Measurements from ENCODE around the gene HTR4.

The HTR4 gene, protein sequence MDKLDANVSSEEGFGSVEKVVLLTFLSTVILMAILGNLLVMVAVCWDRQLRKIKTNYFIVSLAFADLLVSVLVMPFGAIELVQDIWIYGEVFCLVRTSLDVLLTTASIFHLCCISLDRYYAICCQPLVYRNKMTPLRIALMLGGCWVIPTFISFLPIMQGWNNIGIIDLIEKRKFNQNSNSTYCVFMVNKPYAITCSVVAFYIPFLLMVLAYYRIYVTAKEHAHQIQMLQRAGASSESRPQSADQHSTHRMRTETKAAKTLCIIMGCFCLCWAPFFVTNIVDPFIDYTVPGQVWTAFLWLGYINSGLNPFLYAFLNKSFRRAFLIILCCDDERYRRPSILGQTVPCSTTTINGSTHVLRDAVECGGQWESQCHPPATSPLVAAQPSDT

DNA sequence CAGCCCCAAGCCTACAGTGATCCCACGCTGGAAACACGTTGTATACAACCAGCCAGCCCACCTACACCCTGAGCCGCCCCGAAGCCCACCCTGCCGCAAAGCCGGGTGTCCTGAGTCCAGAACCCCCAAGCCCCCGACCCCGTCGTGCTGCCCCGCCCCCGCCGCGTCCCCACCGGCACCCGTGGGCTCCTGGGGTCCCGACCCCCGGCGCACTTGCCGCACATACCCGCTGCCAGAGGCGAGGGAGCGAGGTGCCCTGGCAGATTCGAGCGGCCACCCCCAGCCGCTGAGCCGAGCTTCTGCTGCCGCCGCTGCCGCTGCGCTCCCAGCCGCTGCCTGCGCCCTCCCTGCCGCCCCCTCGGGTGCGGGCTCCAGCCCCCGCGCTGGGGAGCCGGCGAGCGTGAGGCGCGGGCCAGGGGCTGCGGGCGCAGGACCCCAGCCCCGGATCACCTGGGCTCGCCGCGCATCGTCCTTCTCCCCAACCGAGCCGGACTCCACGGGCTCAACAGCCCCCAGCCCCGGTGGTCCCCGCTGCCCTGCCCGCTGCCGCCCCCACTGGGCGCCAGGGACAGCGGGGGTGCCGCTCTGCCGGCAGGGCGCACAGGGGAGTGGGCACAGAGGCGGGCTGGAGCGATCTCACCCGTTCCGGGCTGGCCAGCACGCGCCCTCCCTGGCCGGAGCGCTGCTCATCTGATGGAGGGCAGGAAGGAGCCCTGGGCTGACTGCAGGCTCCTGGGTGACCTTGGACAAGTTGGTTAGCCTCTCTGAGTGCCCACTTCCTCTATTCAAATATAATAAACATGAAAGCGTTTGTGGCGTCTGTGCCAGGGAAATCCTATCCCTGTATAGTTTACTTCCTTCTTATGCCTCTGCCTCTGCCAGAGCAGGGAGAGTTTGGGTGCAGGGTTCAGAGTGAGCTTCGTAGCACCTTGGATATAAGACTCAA, at the start of gene HTR4:
HTR4 (minus strand) TSS at position 692 of the 946 bp plus-strand sequence. CDS start 17,513 bp downstream, outside the sequence.
- TF ChIP-seq, protein P1, sequence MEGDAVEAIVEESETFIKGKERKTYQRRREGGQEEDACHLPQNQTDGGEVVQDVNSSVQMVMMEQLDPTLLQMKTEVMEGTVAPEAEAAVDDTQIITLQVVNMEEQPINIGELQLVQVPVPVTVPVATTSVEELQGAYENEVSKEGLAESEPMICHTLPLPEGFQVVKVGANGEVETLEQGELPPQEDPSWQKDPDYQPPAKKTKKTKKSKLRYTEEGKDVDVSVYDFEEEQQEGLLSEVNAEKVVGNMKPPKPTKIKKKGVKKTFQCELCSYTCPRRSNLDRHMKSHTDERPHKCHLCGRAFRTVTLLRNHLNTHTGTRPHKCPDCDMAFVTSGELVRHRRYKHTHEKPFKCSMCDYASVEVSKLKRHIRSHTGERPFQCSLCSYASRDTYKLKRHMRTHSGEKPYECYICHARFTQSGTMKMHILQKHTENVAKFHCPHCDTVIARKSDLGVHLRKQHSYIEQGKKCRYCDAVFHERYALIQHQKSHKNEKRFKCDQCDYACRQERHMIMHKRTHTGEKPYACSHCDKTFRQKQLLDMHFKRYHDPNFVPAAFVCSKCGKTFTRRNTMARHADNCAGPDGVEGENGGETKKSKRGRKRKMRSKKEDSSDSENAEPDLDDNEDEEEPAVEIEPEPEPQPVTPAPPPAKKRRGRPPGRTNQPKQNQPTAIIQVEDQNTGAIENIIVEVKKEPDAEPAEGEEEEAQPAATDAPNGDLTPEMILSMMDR (conservative IDR thresholded peaks at IDR 0.05; ENCODE audit: low read length), result no peak
- no peak within 1 kb of the TSS for H3K4me3 ChIP-seq (ENCODE audit: low read length)

DNA sequence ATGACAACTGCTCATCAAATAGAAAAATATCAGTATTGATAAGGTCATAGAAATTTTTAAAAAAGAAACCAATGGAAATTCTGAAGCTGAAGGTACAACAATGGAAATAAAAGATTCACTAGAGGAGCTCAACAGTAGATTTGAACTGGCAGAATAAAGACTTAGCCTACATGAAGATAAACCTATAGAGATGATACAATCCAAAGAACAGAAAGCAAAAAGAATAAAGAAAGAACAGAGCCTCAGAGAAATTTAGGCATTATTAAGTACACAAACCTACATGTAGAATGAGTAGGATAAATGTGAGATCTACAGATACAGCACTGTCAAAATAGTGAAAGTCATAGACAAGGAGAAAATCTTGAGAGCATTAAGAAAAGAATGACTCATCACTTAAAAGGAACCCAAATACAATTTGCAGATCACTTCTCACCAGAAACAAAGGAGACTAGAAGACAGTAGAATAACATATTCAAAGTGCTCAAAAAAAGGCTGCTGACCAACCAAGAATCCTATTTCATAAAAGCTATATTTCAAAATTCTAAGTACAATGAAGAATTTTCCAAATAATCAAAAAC, 47.8 kb upstream of the HTR4 start:
- no peak overlapping the region for H3K4me3 ChIP-seq (ENCODE audit: low read length)
- TF ChIP-seq, protein P1 (conservative IDR thresholded peaks at IDR 0.05; ENCODE audit: low read length), result no peak
- no peak for DNase-seq (ENCODE audit: low read depth)

More for the DNA sequence above, at the start of gene HTR4:
- no peak for DNase-seq (ENCODE audit: low read depth)

DNA sequence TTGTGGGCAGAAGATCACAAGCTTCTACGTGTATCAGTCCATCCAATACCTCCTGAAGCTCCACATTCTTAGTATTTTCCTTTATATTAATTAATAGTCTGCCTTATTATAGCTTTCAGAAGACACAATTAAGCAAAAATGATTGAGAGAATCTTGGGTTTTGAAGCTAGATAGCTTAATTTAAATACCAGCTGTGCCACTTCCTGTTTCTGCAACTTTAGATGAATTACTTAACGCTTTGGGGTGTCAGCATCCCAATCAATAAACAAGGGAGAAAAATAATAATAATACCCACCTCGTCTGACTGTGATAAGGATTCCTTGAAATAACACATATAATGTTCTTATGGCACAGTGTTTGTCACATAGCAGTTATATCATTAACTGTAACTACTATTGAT, 44.7 kb upstream of the HTR4 start:
- TF ChIP-seq, protein P1 (conservative IDR thresholded peaks at IDR 0.05; ENCODE audit: low read length), result no peak
- DNase-seq (ENCODE audit: low read depth), result no peak
- no peak overlapping the region for H3K4me3 ChIP-seq (ENCODE audit: low read length)

DNA sequence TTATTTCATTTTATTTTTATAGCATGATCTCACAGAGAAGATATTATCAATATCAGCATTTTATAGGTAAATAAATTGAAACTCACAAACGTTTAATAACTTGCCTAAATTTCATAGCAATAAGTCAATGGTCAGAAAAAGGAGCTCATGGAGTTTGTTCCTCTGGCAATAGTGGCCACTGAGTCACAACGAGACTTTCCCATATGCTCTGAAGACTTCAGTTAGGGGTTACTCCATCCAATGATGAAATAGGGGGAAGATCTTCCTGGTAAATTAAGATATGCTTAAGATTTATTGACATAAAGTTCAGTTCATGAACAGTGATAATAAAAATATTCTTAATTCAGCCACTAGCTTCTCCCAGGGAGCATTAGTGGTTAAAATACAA, 43.5 kb upstream of the HTR4 start:
- no peak overlapping the region for H3K4me3 ChIP-seq (ENCODE audit: low read length)
- TF ChIP-seq, protein P1 (conservative IDR thresholded peaks at IDR 0.05; ENCODE audit: low read length), result no peak
- no peak for DNase-seq (ENCODE audit: low read depth)

DNA sequence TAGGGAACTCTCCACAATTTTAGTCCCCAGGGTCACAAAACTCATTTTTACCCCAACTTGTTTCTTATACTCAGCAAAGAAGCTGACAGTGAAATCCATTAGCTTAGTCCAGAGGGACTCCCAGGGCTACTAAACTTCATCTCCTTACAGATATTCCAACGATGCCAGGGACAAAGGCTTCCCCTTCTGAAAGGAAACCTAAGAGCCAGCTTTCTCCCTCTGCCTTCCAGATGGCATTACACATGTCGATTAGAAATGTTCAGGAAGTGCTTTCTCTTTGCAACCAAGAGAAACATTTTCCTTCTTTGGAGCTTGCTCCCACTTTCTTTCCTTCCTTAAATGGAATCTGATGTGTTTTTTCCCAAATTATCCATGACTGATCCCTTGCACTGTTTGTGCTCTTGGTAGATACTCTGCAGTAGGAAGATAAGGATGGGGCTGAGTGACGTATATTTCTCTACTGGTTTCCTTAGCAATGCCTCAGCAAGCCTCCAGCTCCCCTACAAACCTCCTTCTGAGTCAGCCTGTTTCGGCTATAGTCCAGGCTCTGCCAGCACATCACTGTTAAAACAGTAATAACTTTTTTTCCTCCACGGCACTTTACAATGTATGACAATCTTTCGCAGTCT, 43.0 kb upstream of the HTR4 start:
- peak; percentile 42 for DNase-seq (ENCODE audit: low read depth)
- TF ChIP-seq, protein P1 (conservative IDR thresholded peaks at IDR 0.05; ENCODE audit: low read length), result no peak
- no peak overlapping the region for H3K4me3 ChIP-seq (ENCODE audit: low read length)

DNA sequence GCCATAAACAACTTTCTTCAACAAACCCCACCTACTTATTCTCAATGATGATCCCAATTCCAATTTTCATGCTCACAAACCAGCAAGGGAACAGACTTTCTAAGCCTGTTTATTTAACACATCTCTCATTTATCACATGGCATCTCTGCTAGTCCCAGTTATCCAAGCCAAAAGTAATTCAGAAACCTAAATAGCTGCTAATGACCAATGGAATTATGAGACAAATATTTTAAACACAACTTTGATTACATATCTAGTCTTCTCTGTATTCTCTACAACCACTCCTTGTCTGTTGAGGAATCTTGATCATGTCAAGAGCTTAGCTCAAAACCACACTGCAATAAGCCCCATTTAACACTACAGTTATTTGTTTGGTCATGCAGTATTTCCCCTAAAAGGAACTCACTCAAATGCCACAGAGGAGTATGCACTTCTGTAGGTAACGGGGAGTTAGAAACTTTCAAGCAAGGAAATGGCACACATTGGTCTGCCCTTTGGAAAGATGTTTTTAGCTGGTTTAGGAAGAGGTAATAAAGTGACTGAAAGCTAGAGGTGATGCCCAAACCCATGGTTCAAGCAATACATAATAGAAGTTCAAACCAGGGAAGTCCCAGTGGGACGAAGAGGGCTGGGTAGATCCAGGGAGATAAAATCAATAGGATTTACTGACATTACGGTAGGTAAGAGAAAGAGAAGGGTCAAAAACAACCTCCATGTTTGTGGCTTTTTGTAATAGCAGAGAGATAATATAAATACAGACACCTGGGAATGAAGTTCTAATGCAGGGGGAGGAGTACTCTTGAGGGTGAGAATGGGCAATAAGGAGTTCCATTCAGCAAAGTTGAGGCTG, 42.1 kb upstream of the HTR4 start:
- no peak overlapping the region for H3K4me3 ChIP-seq (ENCODE audit: low read length)
- no peak for DNase-seq (ENCODE audit: low read depth)
- TF ChIP-seq, protein P1 (conservative IDR thresholded peaks at IDR 0.05; ENCODE audit: low read length), result no peak

Data from AG10803 (cell line).